HG02943 (cell line): ENCODE results near the gene METTL21C.

Source experiments
- ATAC-seq: cut with Tn5 transposase; IDR thresholded peaks from one replicate; pipeline ENCODE4 v1.9.1; 2021; ENCODE audit warnings: mild to moderate bottlenecking, low read depth, moderate library complexity; ENCODE audit not compliant: unreplicated experiment

Gene METTL21C

GRCh38 chr13:102698649-102698980 lies 3.8 kb upstream of the METTL21C start:
- no peak for ATAC-seq

DNA sequence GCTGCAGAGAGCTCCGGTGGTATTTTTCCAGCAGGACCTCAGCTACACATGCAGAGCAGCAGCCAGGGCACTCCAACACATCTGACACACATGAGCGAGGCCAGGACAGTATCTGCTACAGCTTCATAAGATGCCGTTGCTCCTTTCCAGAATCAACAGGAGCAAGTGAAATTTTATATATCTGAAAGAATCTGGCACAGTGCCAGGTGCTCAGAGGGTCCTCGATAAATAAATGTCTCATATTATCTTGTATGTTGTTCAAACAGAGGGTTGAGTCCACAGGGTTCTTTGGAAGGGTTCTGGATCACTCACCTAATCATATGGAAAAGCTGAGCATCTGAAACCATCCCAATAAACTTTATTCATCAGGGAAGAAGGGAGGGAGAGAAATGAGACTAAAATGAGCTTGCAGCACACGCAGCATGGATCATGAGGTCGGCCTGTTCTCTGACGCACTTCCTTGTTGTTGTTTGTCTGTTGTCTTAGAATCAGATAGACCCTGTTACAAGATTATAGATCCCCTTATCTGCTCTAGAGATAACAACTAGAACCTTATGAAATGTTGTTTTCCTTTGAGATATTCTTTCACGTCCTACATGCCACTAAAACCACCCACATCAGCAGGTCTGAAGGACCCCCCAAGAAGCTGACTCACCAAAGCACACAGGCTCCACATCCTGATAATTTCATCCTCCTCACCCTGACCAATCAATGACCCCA lies 3.2 kb upstream of the METTL21C start:
- no peak for ATAC-seq

- ATAC-seq, result no peak
Observed at GRCh38 chr13:102697264-102697663, 2.4 kb upstream of the METTL21C start.

- no peak for ATAC-seq
Observed at GRCh38 chr13:102696465-102696864, 1.6 kb upstream of the METTL21C start.

GRCh38 chr13:102693776-102694175 lies 1.1 kb downstream of the METTL21C start:
- no peak for ATAC-seq

DNA sequence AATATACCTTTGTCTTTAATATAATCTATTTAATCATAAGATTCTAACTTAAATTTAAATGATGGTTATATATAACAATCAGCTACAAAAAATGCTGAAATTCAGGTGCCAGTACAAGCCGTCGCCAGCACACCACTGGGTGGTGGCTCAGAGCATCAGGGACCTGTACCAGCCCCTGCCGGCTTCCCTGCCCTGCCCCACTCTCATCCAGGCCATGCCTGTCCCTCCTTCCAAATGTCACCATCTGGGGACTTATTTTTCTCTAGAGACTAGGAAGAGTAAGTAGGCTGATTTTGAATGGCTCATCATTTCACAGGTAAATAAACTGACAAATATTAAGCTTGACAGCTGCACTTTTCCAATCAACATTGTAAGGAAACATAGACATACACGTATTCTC lies 1.6 kb downstream of the METTL21C start:
- ATAC-seq, result no peak

DNA sequence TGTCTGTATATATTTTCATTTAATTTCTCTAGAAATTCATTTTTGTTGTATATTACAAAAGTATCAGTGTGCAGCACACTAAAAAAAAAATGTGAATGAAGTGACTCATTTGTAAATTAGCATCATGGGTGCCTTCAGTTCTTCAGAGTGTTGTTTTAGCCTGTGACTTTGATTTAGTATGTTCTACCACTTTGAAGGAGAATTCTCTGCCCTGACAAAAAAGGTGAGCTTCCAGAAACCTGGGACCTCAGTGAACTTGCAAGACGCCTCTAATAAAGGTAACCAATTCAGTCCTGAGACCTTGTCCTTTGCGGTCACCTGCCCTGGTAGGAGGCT lies 2.4 kb downstream of the METTL21C start:
- ATAC-seq, result no peak

GRCh38 chr13:102690883-102691282 lies 4.0 kb downstream of the METTL21C start:
- no peak for ATAC-seq

GRCh38 chr13:102688306-102688973 lies 6.4 kb downstream of the METTL21C start:
- no peak for ATAC-seq

- no peak for ATAC-seq
Observed at GRCh38 chr13:102687520-102687919, 7.3 kb downstream of the METTL21C start.

- ATAC-seq, result no peak
Observed at GRCh38 chr13:102686024-102686423, 8.8 kb downstream of the METTL21C start.

DNA sequence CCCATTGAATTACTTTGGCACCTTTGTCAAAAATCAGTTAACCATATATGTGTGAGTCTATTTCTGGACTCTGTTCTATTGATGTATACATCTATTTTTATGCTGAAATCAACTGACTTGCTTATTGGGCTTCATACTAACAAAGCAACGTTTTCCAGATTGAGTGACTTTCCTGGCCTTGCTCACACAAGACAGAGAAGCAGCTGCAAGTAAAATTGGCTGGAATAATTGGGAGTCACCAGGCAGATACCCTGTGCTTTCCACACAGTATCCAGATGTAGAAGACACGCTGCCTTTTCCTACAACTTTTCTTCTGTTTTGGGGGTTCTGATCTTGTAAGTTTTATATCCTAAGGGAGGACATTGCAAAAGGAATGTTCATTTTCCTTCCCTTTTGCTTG lies 11.2 kb downstream of the METTL21C start:
- no peak for ATAC-seq

GRCh38 chr13:102682727-102683126 lies 12.1 kb downstream of the METTL21C start:
- ATAC-seq, result no peak

DNA sequence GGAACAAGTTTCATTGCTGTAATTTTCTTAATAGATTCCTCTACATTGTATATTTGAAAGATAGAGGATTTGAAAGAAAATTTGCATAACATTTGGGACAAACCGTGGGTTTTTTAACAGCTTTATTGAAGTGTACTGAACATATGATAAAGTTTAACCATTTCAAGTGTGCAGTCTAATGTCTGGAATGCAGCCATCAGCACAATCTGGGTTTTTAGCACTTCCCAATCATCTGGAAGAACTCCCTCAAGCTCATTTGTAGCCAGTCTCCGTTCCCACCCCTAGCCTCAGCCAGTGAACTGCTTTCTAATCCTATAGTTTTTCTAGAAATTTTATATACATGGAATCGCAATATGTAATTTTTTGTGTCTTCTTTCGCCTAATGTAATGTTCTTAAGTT lies 12.6 kb downstream of the METTL21C start:
- no peak for ATAC-seq

GRCh38 chr13:102680842-102681740 lies 13.8 kb downstream of the METTL21C start:
- ATAC-seq, result no peak

- ATAC-seq, result no peak
Observed at GRCh38 chr13:102680133-102680717, 14.6 kb downstream of the METTL21C start.

DNA sequence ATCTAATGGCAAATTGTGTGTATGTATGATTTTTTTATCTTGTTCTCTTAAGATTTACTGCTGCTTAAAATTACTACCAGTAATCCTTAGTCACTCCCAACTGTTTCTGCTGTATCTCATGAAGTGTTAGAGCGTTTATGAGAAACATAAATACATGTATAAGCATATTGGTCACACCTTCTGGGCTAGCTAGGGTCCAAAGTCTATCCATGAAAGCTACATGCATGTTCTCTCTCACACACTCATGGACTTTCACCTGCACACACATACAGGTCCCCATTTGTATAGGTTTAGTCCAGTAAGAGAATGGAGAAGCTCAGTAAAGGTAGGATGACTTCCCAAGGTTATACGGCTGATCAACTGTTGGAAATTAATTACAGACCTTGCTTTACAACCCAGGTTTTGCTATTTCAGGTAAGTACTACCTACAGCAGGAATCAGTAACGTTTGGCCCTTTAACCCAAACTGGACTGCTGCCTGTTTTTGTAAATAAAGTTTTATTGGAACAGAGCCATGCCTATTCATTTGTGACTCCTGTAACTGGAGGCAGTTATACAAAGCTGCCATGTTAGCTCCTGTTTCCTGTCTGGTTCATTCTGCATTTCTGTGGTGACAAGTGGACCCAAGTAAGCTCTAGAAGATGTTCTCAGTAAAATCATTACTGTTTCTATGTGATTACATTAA lies 15.3 kb downstream of the METTL21C start:
- no peak for ATAC-seq

- no peak for ATAC-seq
Observed at GRCh38 chr13:102678339-102679107, 16.3 kb downstream of the METTL21C start.

DNA sequence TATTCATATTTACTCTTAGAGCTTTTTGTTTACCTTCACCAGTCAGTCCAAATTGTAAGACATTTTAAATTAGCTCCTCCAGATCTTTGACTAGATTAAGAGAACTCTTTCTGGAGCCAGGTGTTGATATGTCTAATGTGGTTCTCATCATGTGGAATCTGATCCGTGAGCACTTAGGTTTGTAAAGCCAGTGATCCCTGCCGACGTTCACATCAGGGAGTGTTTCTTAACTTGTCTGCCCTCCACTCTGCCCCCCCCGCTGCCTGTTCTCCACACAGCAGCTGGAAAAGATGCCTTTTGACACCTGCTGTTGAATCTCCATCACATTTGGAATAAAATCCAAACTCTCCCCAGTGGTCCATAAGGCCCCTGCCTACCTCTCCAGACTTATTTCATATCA lies 17.7 kb downstream of the METTL21C start:
- ATAC-seq, result no peak

- ATAC-seq, result no peak
Observed at GRCh38 chr13:102675115-102675514, 19.7 kb downstream of the METTL21C start.
